NK-92 treated with Interleukin-12 subunit alpha and Interleukin-12 subunit beta, amount 100 ng/mL, for 24 hours (cell line): Measurements from ENCODE around the gene CCNL2.

Experiments
- DNase-seq: peaks from one replicate; lab custom pipeline; 2025; lab: John Stamatoyannopoulos, UW

Gene CCNL2

GRCh38 chr1:1355416-1355815 is 43.7 kb downstream of the CCNL2 start:
- DNase-seq: no peak

GRCh38 chr1:1354271-1355247 is 44.6 kb downstream of the CCNL2 start:
- DNase-seq: no peak

DNA sequence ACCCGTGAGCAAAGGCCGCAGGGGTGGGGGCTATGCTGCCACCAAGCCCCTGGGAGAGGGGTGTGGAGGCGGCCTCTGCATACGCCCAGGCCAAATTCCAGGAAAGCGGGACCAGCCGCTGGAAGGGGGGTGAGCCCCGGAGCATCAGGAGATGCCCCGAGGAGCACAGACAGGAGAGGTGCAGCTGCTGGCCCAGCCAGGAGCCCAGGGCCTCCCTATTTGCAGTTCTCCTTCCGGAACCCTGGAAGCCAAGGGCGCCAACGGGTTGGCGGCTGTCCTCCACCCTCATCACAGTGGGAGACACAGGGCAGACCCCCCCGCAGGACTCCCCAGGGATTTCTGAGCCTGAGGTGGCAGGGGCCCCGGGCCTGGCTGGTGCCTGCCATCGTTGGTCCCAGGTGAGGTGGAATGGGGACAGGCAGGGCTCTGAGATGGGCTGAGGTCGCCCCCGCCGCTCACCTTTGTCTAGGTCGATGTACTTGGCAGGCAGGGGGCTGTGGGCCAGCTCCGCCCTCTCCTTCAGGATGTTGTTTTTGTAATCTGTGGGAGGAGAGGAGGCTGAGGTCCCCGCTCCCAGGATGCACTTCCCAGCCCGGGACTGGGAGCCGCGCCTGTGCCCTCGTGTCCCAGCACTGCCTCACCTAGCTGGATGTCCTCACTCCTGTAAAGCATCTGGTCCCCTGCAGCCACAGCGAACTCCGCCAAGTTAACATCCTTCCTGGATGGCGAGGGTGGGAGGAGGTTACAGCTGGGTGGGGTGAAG is 45.6 kb downstream of the CCNL2 start:
- DNase-seq: no peak

DNA sequence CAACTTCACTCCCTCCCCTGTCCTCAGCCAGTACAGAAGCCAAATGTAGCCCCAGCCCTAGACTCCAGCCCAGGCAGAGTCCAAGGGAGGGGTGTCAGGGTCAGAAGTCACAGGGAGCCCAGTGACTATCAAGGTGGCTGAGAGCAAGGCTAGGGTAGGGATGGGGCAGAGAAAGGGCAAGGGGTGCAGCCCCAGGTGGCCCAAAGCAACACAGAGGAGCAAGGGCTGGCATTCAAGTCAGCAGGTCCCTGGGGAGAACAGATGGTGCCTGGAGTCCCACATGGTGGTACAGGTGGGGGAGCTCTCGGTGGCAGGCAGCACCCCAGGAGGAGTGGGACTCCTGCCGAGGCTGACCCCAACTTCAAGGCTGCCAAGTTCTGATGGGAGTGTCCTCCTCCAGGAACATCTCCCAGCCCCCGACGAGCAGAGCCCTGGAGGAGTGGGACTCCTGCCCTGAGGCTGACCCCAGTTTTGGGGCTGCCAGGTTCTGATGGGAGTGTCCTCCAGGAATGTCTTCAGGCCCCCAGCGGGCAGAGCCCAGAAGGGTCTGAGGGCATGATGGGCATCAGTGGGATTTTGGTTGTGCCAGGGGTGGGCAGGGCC is 46.2 kb downstream of the CCNL2 start:
- DNase-seq: no peak

DNA sequence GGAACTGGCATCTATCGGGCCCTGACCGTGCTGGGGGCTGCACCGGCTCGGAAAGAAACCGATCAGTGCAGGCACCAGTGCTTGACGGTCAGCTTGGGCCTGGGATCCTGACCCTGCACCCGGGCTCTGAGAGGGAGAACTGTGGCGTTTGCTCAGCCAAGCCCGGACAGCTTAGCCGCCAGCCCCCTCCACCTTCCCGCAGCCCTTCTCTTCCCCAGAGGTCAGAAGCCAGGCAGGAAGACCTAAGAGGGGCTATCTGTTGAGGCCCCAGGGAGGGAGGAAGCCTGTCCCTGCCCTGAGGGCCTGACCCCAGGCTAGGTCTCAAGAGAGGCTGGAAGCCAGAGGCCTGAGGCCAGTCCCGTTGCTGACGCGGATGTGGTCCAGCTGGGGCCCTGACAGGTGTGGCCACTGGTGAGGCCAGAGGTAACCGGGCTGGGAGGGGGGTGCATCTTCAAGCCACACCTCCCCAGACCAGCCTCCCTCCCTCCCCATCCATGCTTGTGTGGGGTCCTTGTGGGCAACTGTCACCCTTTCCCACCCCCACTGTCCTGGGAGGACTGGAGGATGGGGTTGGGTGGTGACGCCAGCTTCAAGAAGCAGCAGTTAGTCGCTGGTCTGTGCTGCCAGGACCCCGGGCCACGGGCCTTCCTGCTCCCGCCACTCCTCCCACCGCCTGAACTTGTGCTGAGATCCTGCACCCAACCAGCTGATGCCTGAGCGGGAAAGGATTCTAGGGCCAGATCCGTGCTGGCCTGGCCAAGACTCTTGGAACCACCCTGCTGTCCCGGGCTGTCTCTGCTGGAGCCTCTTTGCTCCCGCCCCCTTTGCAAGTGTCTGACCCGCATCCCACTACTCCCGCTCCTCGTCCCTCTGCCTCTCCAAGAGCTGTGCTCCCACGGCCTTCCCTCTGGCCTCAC is 47.4 kb downstream of the CCNL2 start:
- DNase-seq: no peak

GRCh38 chr1:1349256-1350012 is 49.7 kb downstream of the CCNL2 start, which contains the start of gene DVL1:
TSS of gene DVL1 (minus strand) at chr1:1349418. CDS start at chr1:1349065, 353 bp downstream.
- DNase-seq: peak; percentile 56

GRCh38 chr1:1348420-1349255 is 50.5 kb downstream of the CCNL2 start:
- no peak for DNase-seq

DNA sequence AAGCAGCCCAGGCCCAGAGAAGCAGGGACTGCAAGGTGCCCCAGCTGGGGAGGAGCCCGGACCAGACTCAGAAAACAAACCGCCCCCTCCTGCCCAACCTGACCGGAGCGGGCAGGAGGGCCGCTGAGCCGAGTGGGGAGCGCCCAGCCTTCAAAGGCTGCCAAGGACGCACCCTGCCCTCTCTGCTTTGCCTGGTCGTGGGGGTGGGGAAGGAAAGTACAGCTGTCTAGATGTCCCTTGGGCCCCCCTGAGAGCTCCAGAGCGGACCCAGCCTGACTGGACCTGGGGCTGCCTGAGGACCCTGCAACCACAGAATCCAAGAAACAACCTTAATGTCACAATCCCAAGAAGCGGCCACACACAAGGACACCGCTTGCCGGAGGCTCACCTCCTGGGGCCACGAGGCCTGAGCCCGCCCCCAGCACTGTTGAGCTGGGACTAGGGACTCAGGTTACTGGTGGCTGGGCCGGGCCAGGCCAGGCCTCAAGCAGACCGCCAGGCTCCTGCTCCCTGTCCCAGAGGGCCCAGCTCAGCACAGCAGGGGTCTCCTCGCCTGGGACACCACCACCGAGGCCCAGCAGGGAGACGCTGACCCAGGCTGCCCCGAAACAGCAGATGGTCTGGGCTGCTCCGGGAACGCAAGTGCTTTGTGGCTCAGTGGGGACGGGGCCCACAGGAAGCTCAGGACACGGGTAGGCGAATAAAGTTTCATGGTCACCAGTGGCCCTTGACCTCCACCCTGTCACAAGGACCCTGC is 51.3 kb downstream of the CCNL2 start:
- DNase-seq: no peak

GRCh38 chr1:1347026-1347595 is 52.0 kb downstream of the CCNL2 start:
- DNase-seq: no peak

DNA sequence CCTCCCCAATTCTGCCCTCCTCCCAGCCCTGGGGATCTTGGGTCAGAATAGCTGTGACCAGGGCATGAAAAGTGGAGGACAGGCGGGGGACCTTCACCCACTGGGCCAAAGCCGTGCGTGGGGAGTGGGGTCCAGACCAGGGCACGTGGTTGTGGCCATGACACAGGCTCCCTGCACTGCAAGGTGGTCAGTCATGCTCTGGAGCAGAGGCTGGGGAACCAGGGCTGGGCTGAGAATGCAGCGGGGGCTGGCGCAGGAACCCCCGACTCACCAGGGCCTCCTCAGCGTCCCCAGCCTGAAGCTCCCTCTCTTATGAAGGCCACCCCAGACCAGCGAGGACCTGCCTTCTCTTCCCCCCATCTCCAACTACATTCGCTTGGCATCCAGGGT is 52.6 kb downstream of the CCNL2 start:
- no peak for DNase-seq

GRCh38 chr1:1345860-1346500 is 53.2 kb downstream of the CCNL2 start:
- DNase-seq: no peak

DNA sequence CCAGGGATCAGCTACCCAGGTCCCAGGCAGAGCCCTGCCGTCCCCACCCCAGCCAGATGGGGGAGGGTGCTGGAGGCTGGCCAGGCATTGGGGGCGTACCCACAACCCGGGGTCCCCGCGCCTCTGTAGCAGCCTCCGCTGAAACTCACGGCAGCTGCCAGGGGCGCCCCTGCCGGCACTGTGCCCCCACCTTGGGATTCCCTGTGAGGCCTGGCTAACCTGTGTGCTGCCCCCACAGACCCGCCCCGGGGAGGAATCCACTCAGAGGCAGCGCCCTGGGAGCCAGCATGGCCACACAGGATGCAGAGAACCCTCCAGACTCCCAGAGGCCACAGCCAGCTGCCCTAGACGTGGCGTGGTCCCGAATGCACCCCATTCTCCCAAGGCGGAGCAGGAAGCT is 53.8 kb downstream of the CCNL2 start:
- no peak for DNase-seq

- peak; percentile 51 for DNase-seq
These were observed 54.3 kb downstream of the CCNL2 start for GRCh38 chr1:1344655-1345361.

DNA sequence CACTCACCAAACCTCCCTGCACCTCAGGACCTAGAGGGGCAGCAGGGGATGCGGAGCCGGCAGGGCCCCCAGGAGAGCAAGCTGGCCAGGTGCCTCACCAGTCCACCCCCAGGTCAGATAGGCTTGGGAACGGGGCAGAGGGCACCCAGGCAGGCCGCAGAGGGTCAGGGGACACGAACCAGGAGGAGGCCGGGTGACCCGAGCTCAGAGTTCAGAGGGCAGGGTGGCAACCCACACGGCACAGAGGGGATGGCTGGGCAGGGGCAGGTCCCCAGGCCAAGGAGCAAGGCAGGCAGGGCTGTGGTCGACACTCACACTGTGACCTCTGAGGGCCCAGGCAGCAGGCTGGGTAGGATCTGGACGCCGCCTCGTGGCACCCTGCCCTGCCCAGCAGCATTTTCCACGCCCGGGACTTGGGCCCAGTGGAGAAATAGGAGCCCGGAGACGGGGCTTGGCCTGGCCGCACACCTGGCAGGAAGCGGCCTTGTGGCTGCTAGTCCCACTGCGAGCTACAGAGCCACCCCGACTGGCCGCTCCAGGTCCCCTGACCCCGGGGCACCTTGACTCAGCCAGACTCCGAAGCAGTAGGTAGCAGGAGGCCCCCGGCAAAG is 55.2 kb downstream of the CCNL2 start:
- DNase-seq: no peak

- DNase-seq: no peak
These were observed 56.5 kb downstream of the CCNL2 start for GRCh38 chr1:1342584-1343115.

DNA sequence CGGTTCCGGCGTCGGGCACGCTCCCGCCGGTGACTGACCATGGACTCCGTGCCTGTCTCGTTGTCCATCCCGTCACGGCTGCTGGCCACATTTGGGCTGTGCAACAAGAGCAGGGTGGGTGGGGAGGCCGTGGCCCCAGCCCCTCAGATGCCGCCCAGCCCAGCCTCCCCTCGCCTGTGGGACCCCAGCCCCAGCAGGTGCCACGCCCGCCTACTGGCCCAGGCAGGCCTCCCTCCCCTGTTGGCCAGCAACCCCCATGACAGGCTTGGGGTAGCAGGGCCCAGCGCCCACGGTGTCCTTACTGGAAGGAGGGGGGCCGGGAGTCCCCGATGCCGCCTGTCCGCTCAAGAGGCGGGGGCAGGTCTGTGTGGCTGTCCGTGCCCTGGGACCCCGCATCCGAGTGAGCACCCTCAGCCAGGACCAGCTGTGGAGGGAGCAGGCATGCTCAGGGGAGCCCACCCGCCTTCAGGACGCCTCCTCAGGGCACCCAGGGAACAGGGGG is 57.0 kb downstream of the CCNL2 start:
- no peak for DNase-seq
